Measurements from ENCODE around the gene ZNF540. TPM values are rescaled to one million over a fixed set of nuclear protein-coding genes. Genes with fewer than 3 reads are reported as not detected.

Gene ZNF540
- total RNA-seq: 1 to 10 TPM; 1.0 to 3.0 TPM

GRCh38 chr19:37594304-37594981 lies at the start of gene ZNF540, which contains the start of gene ZNF571:
ZNF540 (plus strand) TSS chr19:37594876; CDS start chr19:37598448, 3,572 bp downstream.
ZNF571 (minus strand) TSS chr19:37594792; CDS start chr19:37586676, 8,116 bp downstream.
- ATAC-seq (peak; percentile 96 to 98), DNase-seq (ENCODE audit: low spot score in 2 of 2) (peak; percentile 81 to 90)
- Mint-ChIP-seq H3K36me3 (peaks cover 46 to 60% of the 10 kb centered on the region in 2 donors), H3K9me3 (peaks cover 6 to 19% of the 10 kb centered on the region in 2 donors), H3K27ac (peak within 1 kb of the TSS; percentile 93 to 98)

GRCh38 chr19:37551129-37551993 lies 43.3 kb upstream of the ZNF540 start:
- H3K27ac Mint-ChIP-seq: peak overlapping the region; percentile 79 to 87
- peaks cover 73 to 77% of the 10 kb centered on the region in 2 donors for H3K36me3 Mint-ChIP-seq
- peak; percentile 87 to 89 for ATAC-seq
- peaks cover 32 to 44% of the 10 kb centered on the region in 2 donors for H3K9me3 Mint-ChIP-seq
- peak; percentile 65 to 70 for DNase-seq (ENCODE audit: low spot score in 2 of 2)

- H3K9me3 Mint-ChIP-seq: peaks cover 45 to 56% of the 10 kb centered on the region in 2 donors
- no peak for ATAC-seq
Observed at GRCh38 chr19:37563518-37563917, 31.2 kb upstream of the ZNF540 start.

GRCh38 chr19:37564624-37565369 lies 29.9 kb upstream of the ZNF540 start:
- ATAC-seq (no peak), DNase-seq (ENCODE audit: low spot score in 2 of 2) (no peak)
- H3K9me3 Mint-ChIP-seq: peaks cover 50 to 59% of the 10 kb centered on the region in 2 donors
- no peak overlapping the region for H3K27ac Mint-ChIP-seq
- peaks cover 69 to 81% of the 10 kb centered on the region in 2 donors for H3K36me3 Mint-ChIP-seq

More at GRCh38 chr19:37563518-37563917, 31.2 kb upstream of the ZNF540 start:
- H3K36me3 Mint-ChIP-seq: peaks cover 70 to 82% of the 10 kb centered on the region in 2 donors
- no peak for DNase-seq (ENCODE audit: low spot score in 2 of 2)
- no peak overlapping the region for H3K27ac Mint-ChIP-seq

- ATAC-seq (no peak), DNase-seq (ENCODE audit: low spot score in 2 of 2) (no peak)
- no peak overlapping the region for H3K27ac Mint-ChIP-seq
- peaks cover 74 to 85% of the 10 kb centered on the region in 2 donors for H3K36me3 Mint-ChIP-seq
- H3K9me3 Mint-ChIP-seq: peaks cover 56 to 63% of the 10 kb centered on the region in 2 donors
Observed at GRCh38 chr19:37565370-37565669, 29.4 kb upstream of the ZNF540 start.

GRCh38 chr19:37572203-37572602 lies 22.5 kb upstream of the ZNF540 start:
- Mint-ChIP-seq H3K36me3 (peaks cover 33 to 65% of the 10 kb centered on the region in 2 donors), H3K27ac (no peak overlapping the region), H3K9me3 (peaks cover 43 to 52% of the 10 kb centered on the region in 2 donors)
- ATAC-seq (no peak), DNase-seq (ENCODE audit: low spot score in 2 of 2) (no peak)

- ATAC-seq (peak in 1 of 2 donors; percentile 59), DNase-seq (ENCODE audit: low spot score in 2 of 2) (no peak)
- H3K27ac Mint-ChIP-seq: no peak overlapping the region
- peaks cover 35 to 36% of the 10 kb centered on the region in 2 donors for H3K36me3 Mint-ChIP-seq
- H3K9me3 Mint-ChIP-seq: peaks cover 30 to 52% of the 10 kb centered on the region in 2 donors
Observed at GRCh38 chr19:37583340-37583739, 11.3 kb upstream of the ZNF540 start.

GRCh38 chr19:37593996-37594303 lies 726 bp upstream of the ZNF540 start:
- H3K9me3 Mint-ChIP-seq: peaks cover 6 to 22% of the 10 kb centered on the region in 2 donors
- H3K36me3 Mint-ChIP-seq: peaks cover 44 to 60% of the 10 kb centered on the region in 2 donors
- peak in 1 of 2 donors; percentile 54 for DNase-seq (ENCODE audit: low spot score in 2 of 2)
- no peak for ATAC-seq
- H3K27ac Mint-ChIP-seq: peak overlapping the region; percentile 93 to 98

GRCh38 chr19:37594982-37595382 lies 306 bp downstream of the ZNF540 start:
- Mint-ChIP-seq H3K36me3 (peaks cover 51 to 58% of the 10 kb centered on the region in 2 donors), H3K27ac (peak overlapping the region; percentile 93 to 98), H3K9me3 (peaks cover 6 to 19% of the 10 kb centered on the region in 2 donors)
- DNase-seq (ENCODE audit: low spot score in 2 of 2) (peak in 1 of 2 donors; percentile 81), ATAC-seq (peak; percentile 57 to 79)

GRCh38 chr19:37635076-37636056 lies 40.7 kb downstream of the ZNF540 start:
- DNase-seq (ENCODE audit: low spot score in 2 of 2): no peak
- ATAC-seq: no peak
- Mint-ChIP-seq H3K9me3 (peaks cover 40 to 41% of the 10 kb centered on the region in 2 donors), H3K27ac (no peak overlapping the region), H3K36me3 (peaks cover 47 to 65% of the 10 kb centered on the region in 2 donors)

- DNase-seq (ENCODE audit: low spot score in 2 of 2) (no peak), ATAC-seq (no peak)
- H3K36me3 Mint-ChIP-seq: peaks cover 49 to 67% of the 10 kb centered on the region in 2 donors
- peak overlapping the region; percentile 0 to 99 for H3K27ac Mint-ChIP-seq
- H3K9me3 Mint-ChIP-seq: peaks cover 0 to 18% of the 10 kb centered on the region in 2 donors
Observed at GRCh38 chr19:37654118-37654517, 59.4 kb downstream of the ZNF540 start.

GRCh38 chr19:37654629-37655300 lies 60.1 kb downstream of the ZNF540 start:
- DNase-seq (ENCODE audit: low spot score in 2 of 2) (peak; percentile 31 to 60), ATAC-seq (peak; percentile 20 to 21)
- Mint-ChIP-seq H3K9me3 (peaks cover 0 to 22% of the 10 kb centered on the region in 2 donors), H3K27ac (peak overlapping the region; percentile 0 to 99), H3K36me3 (peaks cover 43 to 61% of the 10 kb centered on the region in 2 donors)

- peak; percentile 74 to 78 for ATAC-seq
- Mint-ChIP-seq H3K36me3 (peaks cover 39 to 56% of the 10 kb centered on the region in 2 donors), H3K27ac (peak within 1 kb of the TSS; percentile 99)
Observed at GRCh38 chr19:37655301-37655688, 60.6 kb downstream of the ZNF540 start, which contains the start of gene ZFP30. ZFP30 (minus strand) TSS chr19:37655465; CDS start chr19:37647822, 7,643 bp downstream.

GRCh38 chr19:37655689-37656371 lies 61.2 kb downstream of the ZNF540 start:
- Mint-ChIP-seq H3K36me3 (peaks cover 36 to 53% of the 10 kb centered on the region in 2 donors), H3K9me3 (peaks cover 0 to 27% of the 10 kb centered on the region in 2 donors), H3K27ac (peak overlapping the region; percentile 99)
- peak; percentile 80 to 89 for DNase-seq (ENCODE audit: low spot score in 2 of 2)
- peak; percentile 82 to 85 for ATAC-seq

More at GRCh38 chr19:37655301-37655688, 60.6 kb downstream of the ZNF540 start, which contains the start of gene ZFP30:
- H3K9me3 Mint-ChIP-seq: peaks cover 0 to 22% of the 10 kb centered on the region in 2 donors
- DNase-seq (ENCODE audit: low spot score in 2 of 2): peak; percentile 77 to 91
